Fibroblast of lung (primary cell): Measurements from ENCODE around the gene ZNF800. TPM values are rescaled to one million over a fixed set of nuclear protein-coding genes. Genes with fewer than 3 reads are reported as not detected.

Source experiments
- DNase-seq, 2 donors: peaks; one replicate each; pipeline versions ENCODE4 v3.0.0 to v3.0.0-alpha.2; 2010; ENCODE audit warnings: low read depth in 2 of 2
- H2AFZ ChIP-seq: 2 replicates; pipeline ENCODE4 v1.5.1; 2012; ENCODE audit warnings: low read length, control low read depth, inconsistent platforms
- H3K27ac ChIP-seq: 2 replicates; pipeline ENCODE4 v1.5.1; 2011; ENCODE audit warnings: low read length, control low read depth; ENCODE audit not compliant: insufficient read depth
- H3K27me3 ChIP-seq: 2 replicates; pipeline ENCODE4 v1.5.1; 2011; ENCODE audit warnings: mild to moderate bottlenecking, low read length; ENCODE audit not compliant: control insufficient read depth, insufficient read depth
- H3K36me3 ChIP-seq: 2 replicates; pipeline ENCODE4 v1.5.1; 2011; ENCODE audit warnings: low read length; ENCODE audit not compliant: control insufficient read depth, insufficient read depth
- H3K4me1 ChIP-seq: 2 replicates; pipeline ENCODE4 v1.5.1; 2011; ENCODE audit warnings: low read length; ENCODE audit not compliant: control insufficient read depth, insufficient read depth; ENCODE audit errors: extremely low read depth
- H3K4me2 ChIP-seq: 2 replicates; pipeline ENCODE4 v1.5.1; 2011; ENCODE audit warnings: low read length, control low read depth; ENCODE audit not compliant: insufficient read depth; ENCODE audit errors: extremely low read depth
- H3K4me3 ChIP-seq, 4 experiments: fragments of 200-600 bp in 1 of 4; sonication (generic) in 1 of 4; replicated peaks in 1 of 4; 2 replicates each; pipeline ENCODE4 v1.5.1; 2011 to 2016; ENCODE audit warnings: low read length in 4 of 4, low read depth in 3 of 4, mild to moderate bottlenecking in 3 of 4, control low read depth in 2 of 4, inconsistent platforms in 1 of 4, mixed read lengths in 1 of 4; ENCODE audit not compliant: insufficient read depth in 1 of 4; ENCODE audit errors: control extremely low read depth in 1 of 4
- H3K79me2 ChIP-seq: 2 replicates; pipeline ENCODE4 v1.5.1; 2012; ENCODE audit warnings: mild to moderate bottlenecking, low read length, inconsistent platforms; ENCODE audit not compliant: control insufficient read depth, insufficient read depth
- H3K9ac ChIP-seq: 2 replicates; pipeline ENCODE4 v1.5.1; 2011; ENCODE audit warnings: mild to moderate bottlenecking, low read length, control low read depth; ENCODE audit not compliant: insufficient read depth
- H3K9me3 ChIP-seq: 2 replicates; pipeline ENCODE4 v1.5.1; 2012; ENCODE audit warnings: low read depth, low read length; ENCODE audit not compliant: control insufficient read depth, insufficient read depth
- H4K20me1 ChIP-seq: 2 replicates; pipeline ENCODE4 v1.5.1; 2011; ENCODE audit warnings: low read length; ENCODE audit not compliant: control insufficient read depth, insufficient read depth; ENCODE audit errors: extremely low read depth
- EZH2 ChIP-seq: IDR thresholded peaks from 2 replicates; pipeline ENCODE4 v1.5.1; 2012; ENCODE audit warnings: low read length, control low read depth, mild to moderate bottlenecking; ENCODE audit errors: missing control alignments
- polyA plus RNA-seq, 2 donors: library from polyadenylated mRNA; depleted of rRNA in 1 of 2; stranded (reverse) in 1 of 2; unstranded in 1 of 2; fragments of >200 nt; gene quantifications; 2 replicates each; pipeline ENCODE4 v1.2.1, GENCODE V29; 2011 to 2012; ENCODE audit warnings: missing spikeins in 1 of 2
- total RNA-seq: library from RNA; depleted of rRNA; stranded (reverse); fragments of >200 nt; gene quantifications from 2 replicates; pipeline ENCODE4 v1.2.1, GENCODE V29; 2014
- TF ChIP-seq, protein P1 (sequence below), 2 donors: IDR thresholded peaks in 1 of 2; conservative IDR thresholded peaks in 1 of 2; 1 replicate in 1 of 2; 2 replicates in 1 of 2; pipeline ENCODE4 v1.5.1; 2011 to 2012; ENCODE audit warnings: low read length in 2 of 2, control low read depth in 1 of 2, inconsistent platforms in 1 of 2, low read depth in 1 of 2, mild to moderate bottlenecking in 1 of 2

The ZNF800 gene
- total and polyA plus RNA-seq, 2 donors (not counting 1 experiment from before 2014, with no cell fraction given) = 12.4 to 16.6 TPM

GRCh38 chr7:127419196-127419595 lies 26.7 kb upstream of the ZNF800 start:
- no peak overlapping the region for H3K27ac ChIP-seq
- no peak overlapping the region for H3K4me3 ChIP-seq
- no peaks in the 10 kb centered on the region for H3K4me1 ChIP-seq
- TF ChIP-seq, protein P1, sequence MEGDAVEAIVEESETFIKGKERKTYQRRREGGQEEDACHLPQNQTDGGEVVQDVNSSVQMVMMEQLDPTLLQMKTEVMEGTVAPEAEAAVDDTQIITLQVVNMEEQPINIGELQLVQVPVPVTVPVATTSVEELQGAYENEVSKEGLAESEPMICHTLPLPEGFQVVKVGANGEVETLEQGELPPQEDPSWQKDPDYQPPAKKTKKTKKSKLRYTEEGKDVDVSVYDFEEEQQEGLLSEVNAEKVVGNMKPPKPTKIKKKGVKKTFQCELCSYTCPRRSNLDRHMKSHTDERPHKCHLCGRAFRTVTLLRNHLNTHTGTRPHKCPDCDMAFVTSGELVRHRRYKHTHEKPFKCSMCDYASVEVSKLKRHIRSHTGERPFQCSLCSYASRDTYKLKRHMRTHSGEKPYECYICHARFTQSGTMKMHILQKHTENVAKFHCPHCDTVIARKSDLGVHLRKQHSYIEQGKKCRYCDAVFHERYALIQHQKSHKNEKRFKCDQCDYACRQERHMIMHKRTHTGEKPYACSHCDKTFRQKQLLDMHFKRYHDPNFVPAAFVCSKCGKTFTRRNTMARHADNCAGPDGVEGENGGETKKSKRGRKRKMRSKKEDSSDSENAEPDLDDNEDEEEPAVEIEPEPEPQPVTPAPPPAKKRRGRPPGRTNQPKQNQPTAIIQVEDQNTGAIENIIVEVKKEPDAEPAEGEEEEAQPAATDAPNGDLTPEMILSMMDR (conservative IDR thresholded peaks at IDR 0.05 in 1 of 2, IDR thresholded peaks at IDR 0.05 in 1 of 2; ENCODE audit: low read depth in 1 of 2, low read length in 2 of 2) = no peak
- no peak for TF ChIP-seq EZH2
- DNase-seq = no peak
- no peaks in the 10 kb centered on the region for H3K36me3 ChIP-seq
- H2AFZ ChIP-seq = no peak overlapping the region
- no peak overlapping the region for H3K9ac ChIP-seq
- no peaks in the 10 kb centered on the region for H3K79me2 ChIP-seq
- H3K27me3 ChIP-seq = no peaks in the 10 kb centered on the region
- H4K20me1 ChIP-seq = no peaks in the 10 kb centered on the region
- H3K9me3 ChIP-seq = no peaks in the 10 kb centered on the region
- H3K4me2 ChIP-seq = no peak overlapping the region

DNA sequence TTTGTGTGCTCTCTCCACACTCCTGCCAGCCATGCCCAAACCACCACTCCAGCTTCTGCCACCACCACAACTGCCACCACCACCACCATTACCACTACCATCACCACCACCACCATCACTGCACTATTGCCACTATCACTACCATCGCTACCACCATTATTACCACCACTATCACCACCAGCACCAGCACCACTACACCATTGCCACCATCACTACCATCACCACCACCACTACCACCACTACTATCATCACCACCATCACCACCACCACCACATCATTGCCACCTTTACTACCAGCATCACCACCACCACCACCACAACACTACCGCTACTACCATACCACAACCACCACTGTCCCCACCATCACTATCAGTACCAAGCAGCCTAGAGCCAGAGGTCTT lies 26.0 kb upstream of the ZNF800 start:
- Histone ChIP-seq H3K4me3 (no peak overlapping the region), H3K9me3 (no peaks in the 10 kb centered on the region), H3K27ac (no peak overlapping the region), H3K27me3 (no peaks in the 10 kb centered on the region), H3K9ac (no peak overlapping the region), H3K4me1 (no peaks in the 10 kb centered on the region), H2AFZ (no peak overlapping the region), H3K79me2 (no peaks in the 10 kb centered on the region), H4K20me1 (no peaks in the 10 kb centered on the region), H3K36me3 (no peaks in the 10 kb centered on the region), H3K4me2 (no peak overlapping the region)
- TF ChIP-seq EZH2 = no peak
- TF ChIP-seq, protein P1 (conservative IDR thresholded peaks at IDR 0.05 in 1 of 2, IDR thresholded peaks at IDR 0.05 in 1 of 2; ENCODE audit: low read depth in 1 of 2, low read length in 2 of 2) = no peak
- DNase-seq = no peak

DNA sequence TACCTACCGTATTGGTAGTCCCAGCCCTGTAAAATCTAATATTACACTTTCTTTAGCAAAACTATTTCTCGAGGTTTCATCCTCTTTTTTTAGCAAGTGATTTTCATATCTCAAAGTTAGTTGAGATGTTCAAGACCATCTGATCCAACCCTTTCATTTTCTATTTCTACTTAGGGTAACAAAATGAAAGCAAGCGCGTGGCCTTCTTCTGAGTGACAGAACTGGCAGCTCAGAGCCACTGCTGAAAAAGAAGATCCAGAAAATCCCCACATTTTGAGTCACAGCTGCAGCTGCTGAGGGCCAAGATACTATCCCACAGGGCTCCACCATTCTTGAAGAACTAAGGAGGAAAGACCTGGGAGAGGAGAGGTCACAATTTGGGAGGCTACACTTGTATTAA lies 24.8 kb upstream of the ZNF800 start:
- Histone ChIP-seq H3K36me3 (no peaks in the 10 kb centered on the region), H3K79me2 (no peaks in the 10 kb centered on the region), H3K4me3 (no peak overlapping the region), H3K27ac (no peak overlapping the region), H3K9ac (no peak overlapping the region), H3K27me3 (no peaks in the 10 kb centered on the region), H4K20me1 (no peaks in the 10 kb centered on the region), H3K4me2 (no peak overlapping the region), H3K9me3 (no peaks in the 10 kb centered on the region), H2AFZ (no peak overlapping the region), H3K4me1 (no peaks in the 10 kb centered on the region)
- DNase-seq = no peak
- TF ChIP-seq, protein P1 (conservative IDR thresholded peaks at IDR 0.05 in 1 of 2, IDR thresholded peaks at IDR 0.05 in 1 of 2; ENCODE audit: low read depth in 1 of 2, low read length in 2 of 2) = no peak
- no peak for TF ChIP-seq EZH2
